Nucleus accumbens (tissue), 56 donors: ENCODE measurements around the gene NR4A1.

ENCODE experiments used
- DNase-seq, 56 donors: peaks; one replicate each; lab custom pipeline; 2025; lab: John Stamatoyannopoulos, UW

NR4A1 gene

DNA sequence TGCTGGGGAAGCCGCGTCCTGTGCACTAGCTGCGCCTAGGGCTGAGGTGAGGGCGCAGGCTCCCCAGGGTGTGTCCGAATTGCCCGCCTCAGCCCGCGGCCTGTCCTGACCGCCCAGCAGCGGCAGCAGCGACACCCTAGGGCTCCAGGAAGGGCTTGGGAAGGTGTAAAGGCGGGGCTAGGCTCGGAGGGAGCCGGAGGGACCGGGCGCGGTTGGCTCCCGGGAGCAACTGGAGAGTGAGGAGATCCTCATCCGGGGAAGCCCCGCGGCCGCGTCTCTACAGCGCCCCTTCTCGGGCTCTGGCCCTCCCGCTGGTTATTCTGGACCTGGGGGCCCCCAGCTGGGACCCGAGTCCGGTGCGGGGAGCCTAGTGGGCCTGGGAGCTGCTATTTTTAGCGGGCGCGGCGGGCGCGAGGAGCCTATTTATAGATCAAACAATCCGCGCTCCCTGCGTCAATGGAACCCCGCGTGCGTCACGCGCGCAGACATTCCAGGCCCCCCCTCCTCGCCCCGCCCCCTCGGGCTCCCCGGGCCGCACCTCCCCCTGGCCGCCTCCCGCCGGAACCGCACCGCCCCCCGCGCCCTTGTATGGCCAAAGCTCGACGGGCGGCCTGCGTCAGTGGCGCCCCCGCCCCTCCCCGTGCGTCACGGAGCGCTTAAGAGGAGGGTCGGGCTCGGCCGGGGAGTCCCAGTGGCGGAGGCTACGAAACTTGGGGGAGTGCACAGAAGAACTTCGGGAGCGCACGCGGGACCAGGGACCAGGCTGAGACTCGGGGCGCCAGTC, at the start of gene NR4A1:
Gene NR4A1 (plus strand): TSS at position 685 of the 784 bp plus-strand sequence. CDS start 2,887 bp downstream, outside the sequence.
- peak; percentile 41 to 97 (median 91) for DNase-seq

DNA sequence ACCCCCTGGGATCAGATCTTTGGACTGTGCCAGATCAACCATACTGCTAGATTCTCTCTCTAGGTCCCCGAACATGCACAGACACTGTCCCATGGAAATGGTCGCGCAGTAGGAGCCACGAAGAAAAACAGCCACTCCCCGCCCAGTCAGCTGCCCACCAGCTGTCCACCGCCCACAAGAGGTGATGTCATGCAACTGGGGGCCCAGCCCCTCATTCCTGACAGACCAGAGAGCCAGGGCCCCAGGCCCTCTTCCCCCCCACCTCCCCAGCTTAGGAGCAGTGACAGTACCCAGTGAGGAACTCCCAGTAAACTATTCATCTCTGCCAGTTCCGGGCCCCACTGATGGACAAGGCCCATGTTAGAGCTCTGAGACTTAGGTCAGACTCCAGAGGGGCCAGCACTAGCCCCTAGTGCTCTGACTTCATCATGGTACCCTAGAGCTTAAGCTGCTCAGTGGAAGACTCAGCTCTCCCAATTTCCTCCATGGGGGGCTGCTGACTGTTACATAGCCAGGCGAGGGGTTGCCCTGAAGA, 48.2 kb upstream of the NR4A1 start:
- no peak for DNase-seq

DNA sequence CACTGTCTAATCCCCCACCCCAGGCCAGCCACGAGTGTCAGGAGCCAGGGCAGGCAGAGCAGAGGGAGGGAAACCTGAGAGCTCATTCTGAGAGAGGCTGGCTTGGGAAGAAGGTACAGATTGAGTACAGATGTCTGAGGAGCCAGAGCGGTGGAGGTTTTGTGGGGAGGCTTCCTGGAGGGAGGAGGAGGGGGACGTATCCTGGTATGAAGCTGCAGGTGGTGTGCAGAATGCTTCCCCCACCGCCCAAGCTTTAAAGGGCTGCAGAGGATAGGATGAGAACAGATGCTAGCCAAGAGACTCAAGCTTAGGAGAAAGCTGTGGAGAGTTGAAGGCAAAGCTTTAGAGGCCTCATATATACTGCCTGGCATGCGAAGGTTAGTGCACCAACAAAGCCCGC, 47.7 kb upstream of the NR4A1 start:
- no peak for DNase-seq

- peak in 52 of 56 donors; percentile 18 to 89 (median 60) for DNase-seq
Observed at GRCh38 chr12:52004042-52004648, 47.1 kb upstream of the NR4A1 start.

DNA sequence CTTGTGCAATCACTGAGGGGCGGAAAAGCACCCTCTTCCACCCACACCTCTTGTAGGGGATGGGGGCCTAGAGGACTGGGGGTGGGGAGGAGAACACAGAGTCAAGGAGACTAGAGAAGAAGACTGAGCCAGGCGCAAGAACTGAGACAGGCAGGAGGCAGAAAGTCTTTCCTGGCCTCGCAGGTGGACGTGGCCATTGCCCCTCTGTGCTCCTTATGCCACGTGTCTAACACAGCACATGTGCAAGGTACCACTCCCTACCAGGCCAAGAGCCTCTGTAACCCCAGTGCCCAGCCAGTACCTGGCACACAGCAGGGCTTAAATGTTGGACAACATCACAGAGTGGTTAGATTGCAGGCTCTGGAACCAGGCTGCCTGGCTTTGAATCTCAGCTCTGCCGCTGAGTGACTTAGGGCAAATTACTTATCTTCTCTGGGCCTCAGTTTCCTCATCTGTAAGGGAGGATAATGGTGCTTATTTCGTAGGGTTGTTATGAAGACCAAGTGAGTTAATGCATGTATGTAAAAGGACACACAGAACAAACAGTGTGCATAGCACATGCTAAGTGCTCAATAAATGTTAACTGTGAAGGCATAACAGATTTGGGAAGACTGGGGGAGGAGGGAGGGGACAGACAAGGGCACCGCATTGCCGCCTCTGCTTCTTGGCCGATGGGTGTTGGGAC, 45.9 kb upstream of the NR4A1 start:
- no peak for DNase-seq

- DNase-seq: peak in 24 of 56 donors; percentile 13 to 56 (median 28)
Observed at GRCh38 chr12:52005903-52006703, 45.1 kb upstream of the NR4A1 start.

GRCh38 chr12:52006726-52007157, 44.5 kb upstream of the NR4A1 start, which contains the start of gene TAMALIN:
TAMALIN (plus strand) TSS chr12:52006946; CDS start chr12:52007020, 74 bp downstream.
- DNase-seq: peak in 31 of 56 donors; percentile 14 to 84 (median 45)

DNA sequence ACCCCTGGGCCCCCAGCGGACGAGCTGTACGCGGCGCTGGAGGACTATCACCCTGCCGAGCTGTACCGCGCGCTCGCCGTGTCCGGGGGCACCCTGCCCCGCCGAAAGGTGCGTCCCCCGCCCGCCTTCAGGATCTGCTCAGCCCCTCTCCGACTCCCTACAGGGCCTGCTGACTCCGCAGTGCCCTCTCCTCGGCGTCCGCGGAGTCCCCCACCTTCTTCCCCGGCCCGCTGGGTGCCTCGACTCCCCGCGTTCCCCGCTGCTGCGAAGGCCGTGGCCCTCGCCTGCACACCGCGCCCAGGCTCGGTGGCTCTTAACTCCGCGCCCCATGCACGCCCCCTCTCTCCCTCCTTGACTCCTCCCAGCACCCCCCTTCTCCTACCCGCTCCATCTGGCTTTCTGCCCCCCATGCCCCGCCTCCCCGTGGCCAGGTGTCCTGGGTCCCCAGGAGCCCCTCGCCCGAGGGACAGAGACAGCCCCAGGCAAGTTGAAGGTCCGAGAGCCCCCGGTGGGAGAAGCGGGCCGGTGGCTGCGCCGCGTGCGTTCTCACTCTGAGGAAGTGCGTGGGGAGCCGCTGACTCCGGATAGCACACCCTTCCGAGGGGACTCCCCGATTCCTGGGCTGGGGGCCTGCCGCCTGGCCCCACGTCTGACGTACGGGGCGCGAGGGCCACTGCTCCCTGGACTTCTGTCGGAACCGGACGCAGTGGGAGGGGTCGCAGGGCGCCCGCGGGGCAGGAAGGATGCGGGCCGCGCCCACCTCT, 43.9 kb upstream of the NR4A1 start:
- peak in 3 of 56 donors; percentile 23 to 33 (median 25) for DNase-seq

DNA sequence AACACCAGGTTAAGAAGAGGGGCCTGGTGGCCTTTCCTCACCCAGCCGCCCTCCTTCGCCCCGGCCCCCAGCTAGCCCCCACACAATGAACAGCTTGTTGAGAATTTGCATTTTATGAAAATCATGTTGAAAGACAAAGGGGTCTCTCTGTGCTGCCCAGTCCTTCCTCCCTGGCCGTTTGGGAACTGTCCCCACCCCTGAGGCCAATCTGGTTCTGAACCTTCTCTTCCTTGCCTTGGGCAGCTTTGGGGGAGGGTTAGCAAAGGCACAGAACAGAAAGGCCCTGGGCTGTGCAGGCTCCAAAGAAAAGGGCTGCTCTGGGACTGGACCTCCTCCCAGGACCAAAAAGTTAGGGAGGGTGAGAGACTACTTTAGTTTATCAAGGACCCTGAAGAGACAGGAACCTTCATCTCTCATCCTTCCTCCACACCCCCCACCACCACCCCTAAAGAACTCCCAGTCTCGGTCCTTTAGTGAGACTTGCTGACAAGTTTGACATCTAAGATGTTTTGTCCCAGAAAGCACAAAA, 43.2 kb upstream of the NR4A1 start:
- peak in 1 of 56 donors; percentile 17 for DNase-seq

DNA sequence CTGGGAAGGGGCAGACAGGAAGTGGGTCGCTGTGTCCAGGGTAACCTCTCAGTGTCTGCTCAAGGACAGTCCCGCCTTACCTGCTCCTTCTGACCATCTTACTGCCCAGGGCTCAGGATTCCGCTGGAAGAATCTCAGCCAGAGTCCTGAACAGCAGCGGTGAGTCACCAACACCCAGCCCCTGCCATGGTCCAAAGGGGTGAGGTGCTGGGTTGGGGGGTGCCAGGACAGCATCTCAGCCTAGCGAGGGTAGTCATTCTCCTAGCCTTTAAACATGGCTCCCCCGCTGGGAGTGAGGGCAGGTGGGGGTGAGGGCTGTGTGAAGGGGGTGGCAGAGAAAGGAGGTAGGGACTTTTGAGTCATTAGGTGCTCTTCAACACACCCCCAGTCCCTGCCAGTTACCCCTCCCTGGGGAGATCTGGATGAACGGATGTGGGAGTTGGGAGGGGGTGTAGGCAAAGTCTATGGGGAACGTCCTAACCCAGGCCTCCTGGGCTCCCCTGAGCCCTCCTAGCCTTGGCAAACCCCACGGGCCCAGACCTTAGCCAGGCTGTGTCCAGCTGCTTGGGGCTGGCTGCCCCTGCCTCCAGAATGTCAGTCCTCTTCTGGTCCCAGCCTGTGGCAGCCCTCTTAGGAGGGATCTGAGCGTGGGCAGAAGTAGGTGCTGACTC, 42.0 kb upstream of the NR4A1 start:
- peak in 6 of 56 donors; percentile 26 to 39 (median 32) for DNase-seq

GRCh38 chr12:52010152-52010622, 41.1 kb upstream of the NR4A1 start:
- DNase-seq: peak in 51 of 56 donors; percentile 25 to 89 (median 74)

- DNase-seq: peak in 3 of 56 donors; percentile 15 to 73 (median 50)
Observed at GRCh38 chr12:52010692-52011601, 40.3 kb upstream of the NR4A1 start.

DNA sequence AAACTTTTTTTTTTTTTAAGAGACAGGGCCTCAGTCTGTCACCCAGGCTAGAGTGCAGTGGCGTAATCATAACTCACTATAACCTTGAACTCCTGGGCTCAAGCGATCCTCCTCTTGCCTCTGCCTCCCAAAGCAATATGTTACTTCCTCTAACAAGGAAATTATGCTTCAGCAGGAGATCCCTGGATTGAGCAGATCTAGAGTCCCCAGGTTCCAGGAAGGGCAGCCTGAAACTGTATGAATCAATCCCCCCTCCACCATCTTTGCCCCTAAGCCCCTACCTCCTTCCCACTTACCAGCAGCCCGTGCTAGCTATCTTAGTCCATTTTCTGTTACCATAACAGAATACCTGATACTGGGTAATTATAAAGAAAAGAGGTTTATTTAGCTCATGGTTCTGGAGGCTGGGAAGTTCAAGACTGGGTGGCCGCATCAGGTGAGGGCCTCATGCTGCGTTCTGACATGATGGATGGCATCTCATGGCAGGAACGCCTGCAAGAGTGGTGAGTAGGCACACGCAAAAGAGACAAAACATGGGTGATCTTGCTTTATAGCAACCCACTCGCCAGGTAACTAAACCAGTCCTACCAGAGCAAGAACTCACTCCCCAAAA, 39.5 kb upstream of the NR4A1 start:
- DNase-seq: no peak

GRCh38 chr12:52013626-52014310, 37.5 kb upstream of the NR4A1 start:
- DNase-seq: no peak

DNA sequence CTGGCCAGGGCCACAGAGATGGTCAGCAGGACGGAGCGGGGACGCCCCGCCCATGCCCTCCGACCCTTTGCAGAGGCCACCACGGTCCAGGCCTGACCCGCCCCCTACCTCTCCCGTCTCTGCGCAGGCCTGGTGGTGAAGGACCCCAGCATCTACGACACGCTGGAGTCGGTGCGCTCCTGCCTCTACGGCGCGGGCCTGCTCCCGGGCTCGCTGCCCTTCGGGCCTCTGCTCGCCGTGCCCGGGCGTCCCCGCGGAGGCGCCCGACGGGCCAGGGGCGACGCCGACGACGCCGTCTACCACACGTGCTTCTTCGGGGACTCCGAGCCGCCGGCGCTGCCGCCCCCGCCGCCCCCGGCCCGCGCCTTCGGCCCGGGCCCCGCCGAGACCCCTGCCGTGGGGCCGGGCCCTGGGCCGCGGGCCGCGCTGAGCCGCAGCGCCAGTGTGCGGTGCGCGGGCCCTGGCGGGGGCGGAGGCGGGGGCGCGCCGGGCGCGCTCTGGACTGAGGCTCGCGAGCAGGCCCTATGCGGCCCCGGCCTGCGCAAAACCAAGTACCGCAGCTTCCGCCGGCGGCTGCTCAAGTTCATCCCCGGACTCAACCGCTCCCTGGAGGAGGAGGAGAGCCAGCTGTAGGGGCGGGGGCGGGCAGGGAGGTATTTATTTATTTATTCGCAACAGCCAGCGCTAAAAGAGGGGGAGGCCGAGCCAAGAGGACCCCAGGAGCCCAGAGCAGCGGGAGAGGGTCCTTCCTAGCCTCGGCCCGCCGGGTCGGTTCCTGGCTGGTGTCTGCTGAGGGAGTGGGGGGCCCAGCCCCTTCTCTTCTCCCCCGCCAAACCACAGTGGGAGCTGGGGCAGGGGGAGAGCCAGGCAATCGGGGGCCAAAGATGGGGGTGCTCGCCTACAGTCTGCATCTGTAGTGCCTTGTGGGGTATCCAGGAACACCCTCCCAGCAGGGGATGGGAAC, 36.4 kb upstream of the NR4A1 start:
- peak in 1 of 56 donors; percentile 24 for DNase-seq
